CD4-positive, CD25-positive, alpha-beta regulatory T cell (primary cell): ENCODE data around the gene PLCB1. TPM values are rescaled to one million over a fixed set of nuclear protein-coding genes. Genes with fewer than 3 reads are reported as not detected.

ENCODE experiments used
- ATAC-seq, 2 donors: fragments of 150-1000 bp; cut with Tn5 transposase; one replicate each; pipeline ENCODE4 v1.10.0; 2021; ENCODE audit warnings: low read depth in 2 of 2, moderate number of reproducible peaks in 2 of 2, moderate library complexity in 1 of 2
- DNase-seq, 3 donors: peaks; one replicate each; pipeline versions ENCODE4 v3.0.0 to v3.0.0-alpha.2; 2012 to 2022; ENCODE audit warnings: mixed read lengths in 1 of 3
- H3K27ac ChIP-seq: one replicate; pipeline ENCODE4 v1.7.0; 2013; ENCODE audit warnings: mild to moderate bottlenecking, low read length; ENCODE audit not compliant: insufficient read depth, poor library complexity, severe bottlenecking
- H3K27me3 ChIP-seq: one replicate; pipeline ENCODE4 v1.7.0; 2013; ENCODE audit warnings: low read length; ENCODE audit not compliant: control insufficient read depth, insufficient read depth
- H3K36me3 ChIP-seq: one replicate; pipeline ENCODE4 v1.7.0; 2013; ENCODE audit warnings: mild to moderate bottlenecking, low read length, moderate library complexity; ENCODE audit not compliant: control insufficient read depth, insufficient read depth
- H3K4me1 ChIP-seq: 2 replicates; pipeline ENCODE4 v1.7.0; 2013; ENCODE audit warnings: mild to moderate bottlenecking, low read length; ENCODE audit not compliant: insufficient read depth, control insufficient read depth, poor library complexity, severe bottlenecking
- H3K4me3 ChIP-seq: one replicate; pipeline ENCODE4 v1.7.0; 2013; ENCODE audit warnings: low read depth, mild to moderate bottlenecking, low read length, moderate library complexity
- H3K9me3 ChIP-seq, 2 experiments: 1 replicate in 1 of 2; 2 replicates in 1 of 2; pipeline ENCODE4 v1.7.0; 2013; ENCODE audit warnings: low read length in 2 of 2, mild to moderate bottlenecking in 1 of 2, moderate library complexity in 1 of 2; ENCODE audit not compliant: control insufficient read depth in 2 of 2
- H3K27ac Mint-ChIP-seq, 3 donors: one replicate each; pipeline ENCODE4 v1.8.0; 2020 to 2022; ENCODE audit warnings: mild to moderate bottlenecking in 3 of 3, mixed read lengths in 3 of 3, moderate library complexity in 2 of 3
- H3K27me3 Mint-ChIP-seq: one replicate; pipeline ENCODE4 v1.8.0; 2022; ENCODE audit warnings: mild to moderate bottlenecking, mixed read lengths
- H3K36me3 Mint-ChIP-seq: one replicate; pipeline ENCODE4 v1.8.0; 2020; ENCODE audit warnings: mixed read lengths
- H3K4me1 Mint-ChIP-seq, 4 donors: one replicate each; pipeline ENCODE4 v1.8.0; 2020 to 2022; ENCODE audit warnings: mixed read lengths in 4 of 4, mild to moderate bottlenecking in 1 of 4
- H3K4me3 Mint-ChIP-seq, 4 donors: one replicate each; pipeline ENCODE4 v1.8.0; 2020 to 2022; ENCODE audit warnings: mild to moderate bottlenecking in 4 of 4, mixed read lengths in 4 of 4, moderate library complexity in 3 of 4
- H3K9me3 Mint-ChIP-seq, 7 donors: one replicate each; pipeline ENCODE4 v1.8.0; 2020 to 2022; ENCODE audit warnings: mixed read lengths in 7 of 7, mild to moderate bottlenecking in 3 of 7, moderate library complexity in 2 of 7
- polyA plus RNA-seq, 4 donors: library from polyadenylated mRNA; unstranded; fragments of 300-500 nt; fragmentation: Illumina TruSeq; gene quantifications; one replicate each; pipeline ENCODE4 v1.2.3, GENCODE V29; 2021
- total RNA-seq: library from RNA; stranded (reverse); gene quantifications from one replicate; pipeline ENCODE4 v1.2.3, GENCODE V29; 2022

The PLCB1 gene
- total and polyA plus RNA-seq, 5 donors from 2014 or later = 0.17 to 1.8 (median 0.44) TPM; not detected in 2

- H3K27me3 Mint-ChIP-seq = no peaks in the 10 kb centered on the region
- Histone ChIP-seq H3K36me3 (no peaks in the 10 kb centered on the region), H3K4me1 (no peaks in the 10 kb centered on the region), H3K4me3 (no peak overlapping the region), H3K27me3 (no peaks in the 10 kb centered on the region), H3K9me3 (no peaks in the 10 kb centered on the region), H3K27ac (no peak overlapping the region)
- ATAC-seq = no peak
- peaks cover 0 to 8% (median 2%) of the 10 kb centered on the region in 7 donors for H3K9me3 Mint-ChIP-seq
- H3K36me3 Mint-ChIP-seq = no peaks in the 10 kb centered on the region
- no peak overlapping the region for H3K4me3 Mint-ChIP-seq
- no peaks in the 10 kb centered on the region for H3K4me1 Mint-ChIP-seq
- H3K27ac Mint-ChIP-seq = no peak overlapping the region
- no peak for DNase-seq
These were observed 654.3 kb downstream of the PLCB1 start for GRCh38 chr20:8786383-8786782.

- no peak for ATAC-seq
- H3K36me3 ChIP-seq = no peaks in the 10 kb centered on the region
- Mint-ChIP-seq H3K36me3 (no peaks in the 10 kb centered on the region), H3K9me3 (peaks cover 0 to 7% (median 2%) of the 10 kb centered on the region in 7 donors), H3K27ac (no peak overlapping the region), H3K4me3 (no peak overlapping the region), H3K4me1 (no peaks in the 10 kb centered on the region), H3K27me3 (no peaks in the 10 kb centered on the region)
- DNase-seq = no peak
- H3K9me3 ChIP-seq = no peaks in the 10 kb centered on the region
- H3K27me3 ChIP-seq = no peaks in the 10 kb centered on the region
- H3K4me3 ChIP-seq = no peak overlapping the region
- no peaks in the 10 kb centered on the region for H3K4me1 ChIP-seq
- no peak overlapping the region for H3K27ac ChIP-seq
These were observed 655.0 kb downstream of the PLCB1 start for GRCh38 chr20:8787090-8787489.

- Mint-ChIP-seq H3K4me1 (no peaks in the 10 kb centered on the region), H3K36me3 (no peaks in the 10 kb centered on the region), H3K27me3 (no peaks in the 10 kb centered on the region), H3K4me3 (no peak overlapping the region), H3K9me3 (peaks cover 0 to 2% (median 0%) of the 10 kb centered on the region in 7 donors), H3K27ac (no peak overlapping the region)
- no peaks in the 10 kb centered on the region for H3K36me3 ChIP-seq
- DNase-seq (no peak), ATAC-seq (no peak)
- no peaks in the 10 kb centered on the region for H3K4me1 ChIP-seq
- no peak overlapping the region for H3K27ac ChIP-seq
- H3K9me3 ChIP-seq = no peaks in the 10 kb centered on the region
- no peak overlapping the region for H3K4me3 ChIP-seq
- no peaks in the 10 kb centered on the region for H3K27me3 ChIP-seq
These were observed 656.2 kb downstream of the PLCB1 start for GRCh38 chr20:8788275-8788674.

- Histone ChIP-seq H3K9me3 (no peaks in the 10 kb centered on the region), H3K4me1 (no peaks in the 10 kb centered on the region), H3K27me3 (no peaks in the 10 kb centered on the region), H3K27ac (no peak overlapping the region), H3K4me3 (no peak overlapping the region), H3K36me3 (no peaks in the 10 kb centered on the region)
- peaks cover 0 to 2% (median 0%) of the 10 kb centered on the region in 7 donors for H3K9me3 Mint-ChIP-seq
- H3K36me3 Mint-ChIP-seq = no peaks in the 10 kb centered on the region
- no peaks in the 10 kb centered on the region for H3K27me3 Mint-ChIP-seq
- DNase-seq (no peak), ATAC-seq (no peak)
- no peak overlapping the region for H3K27ac Mint-ChIP-seq
- no peaks in the 10 kb centered on the region for H3K4me1 Mint-ChIP-seq
- no peak overlapping the region for H3K4me3 Mint-ChIP-seq
These were observed 656.8 kb downstream of the PLCB1 start for GRCh38 chr20:8788831-8789230.

GRCh38 chr20:8790442-8791074, 658.5 kb downstream of the PLCB1 start:
- DNase-seq = peak in 1 of 3 donors; percentile 18
- H3K27ac ChIP-seq = no peak overlapping the region
- Mint-ChIP-seq H3K9me3 (peaks cover 0 to 3% (median 0%) of the 10 kb centered on the region in 7 donors), H3K4me1 (no peaks in the 10 kb centered on the region), H3K27ac (no peak overlapping the region), H3K27me3 (no peaks in the 10 kb centered on the region), H3K4me3 (no peak overlapping the region), H3K36me3 (no peaks in the 10 kb centered on the region)
- H3K27me3 ChIP-seq = no peaks in the 10 kb centered on the region
- H3K9me3 ChIP-seq = no peaks in the 10 kb centered on the region
- no peaks in the 10 kb centered on the region for H3K4me1 ChIP-seq
- H3K36me3 ChIP-seq = no peaks in the 10 kb centered on the region
- no peak overlapping the region for H3K4me3 ChIP-seq
- no peak for ATAC-seq

GRCh38 chr20:8795404-8795803, 663.3 kb downstream of the PLCB1 start:
- Mint-ChIP-seq H3K9me3 (peaks cover 0 to 3% (median 0%) of the 10 kb centered on the region in 7 donors), H3K27ac (no peak overlapping the region), H3K27me3 (no peaks in the 10 kb centered on the region), H3K36me3 (no peaks in the 10 kb centered on the region), H3K4me1 (no peaks in the 10 kb centered on the region), H3K4me3 (no peak overlapping the region)
- H3K4me1 ChIP-seq = no peaks in the 10 kb centered on the region
- H3K27me3 ChIP-seq = no peaks in the 10 kb centered on the region
- H3K36me3 ChIP-seq = no peaks in the 10 kb centered on the region
- ATAC-seq = no peak
- no peaks in the 10 kb centered on the region for H3K9me3 ChIP-seq
- H3K4me3 ChIP-seq = no peak overlapping the region
- no peak for DNase-seq
- H3K27ac ChIP-seq = no peak overlapping the region

- Mint-ChIP-seq H3K4me3 (no peak overlapping the region), H3K27me3 (no peaks in the 10 kb centered on the region), H3K9me3 (peaks cover 0 to 3% (median 0%) of the 10 kb centered on the region in 7 donors), H3K36me3 (no peaks in the 10 kb centered on the region), H3K4me1 (no peaks in the 10 kb centered on the region), H3K27ac (no peak overlapping the region)
- H3K27me3 ChIP-seq = no peaks in the 10 kb centered on the region
- ATAC-seq (no peak), DNase-seq (no peak)
- H3K4me3 ChIP-seq = no peak overlapping the region
- no peak overlapping the region for H3K27ac ChIP-seq
- H3K36me3 ChIP-seq = no peaks in the 10 kb centered on the region
- no peaks in the 10 kb centered on the region for H3K4me1 ChIP-seq
- H3K9me3 ChIP-seq = no peaks in the 10 kb centered on the region
These were observed 664.1 kb downstream of the PLCB1 start for GRCh38 chr20:8796088-8796660.

- Histone ChIP-seq H3K36me3 (no peaks in the 10 kb centered on the region), H3K4me1 (no peaks in the 10 kb centered on the region), H3K27ac (no peak overlapping the region), H3K4me3 (no peak overlapping the region), H3K9me3 (no peaks in the 10 kb centered on the region), H3K27me3 (no peaks in the 10 kb centered on the region)
- Mint-ChIP-seq H3K9me3 (peaks cover 0 to 8% (median 1%) of the 10 kb centered on the region in 7 donors), H3K36me3 (no peaks in the 10 kb centered on the region), H3K4me1 (no peaks in the 10 kb centered on the region), H3K4me3 (no peak overlapping the region), H3K27ac (no peak overlapping the region), H3K27me3 (no peaks in the 10 kb centered on the region)
- ATAC-seq (no peak), DNase-seq (no peak)
These were observed 666.4 kb downstream of the PLCB1 start for GRCh38 chr20:8798505-8798904.
